CD4-positive, alpha-beta T cell (primary cell): ENCODE data around the gene SORBS1. TPM values are rescaled to one million over a fixed set of nuclear protein-coding genes. Genes with fewer than 3 reads are reported as not detected.

Source experiments
- ATAC-seq: fragments of 200-7000 bp; cut with Tn5 transposase; one replicate; pipeline ENCODE4 v1.10.0; 2022; ENCODE audit warnings: mild to moderate bottlenecking; ENCODE audit not compliant: poor library complexity
- CTCF ChIA-PET: fragments of 350-600 bp; sonication (Branson Sonifier 250); formaldehyde crosslinking; loops from one replicate; lab custom pipeline; 2021; ENCODE audit warnings: antibody characterized with exemption, inconsistent platforms; lab: Charles Lee
- POLR2A ChIA-PET: fragments of 350-600 bp; sonication (Branson Sonifier 250); formaldehyde crosslinking; loops from one replicate; lab custom pipeline; 2021; ENCODE audit warnings: antibody characterized with exemption, inconsistent platforms; lab: Charles Lee
- DNase-seq, 14 experiments: peaks; one replicate each; pipeline ENCODE4 v3.0.0-alpha.2; 2013 to 2020; ENCODE audit warnings: mixed read lengths in 2 of 14
- H3K27ac ChIP-seq, 2 donors: one replicate each; pipeline versions ENCODE4 v1.5.1 to v1.7.0; 2013; ENCODE audit warnings: low read length in 2 of 2, low read depth in 1 of 2, mild to moderate bottlenecking in 1 of 2
- H3K27me3 ChIP-seq, 2 experiments: 1 replicate in 1 of 2; 2 replicates in 1 of 2; pipeline versions ENCODE4 v1.6.1 to v1.7.0; 2013; ENCODE audit warnings: low read length in 2 of 2, control low read depth in 1 of 2, mild to moderate bottlenecking in 1 of 2, moderate library complexity in 1 of 2; ENCODE audit not compliant: insufficient read depth in 2 of 2, control insufficient read depth in 1 of 2
- H3K36me3 ChIP-seq: one replicate; pipeline ENCODE4 v1.6.1; 2013; ENCODE audit warnings: low read length, control low read depth; ENCODE audit not compliant: insufficient read depth
- H3K4me1 ChIP-seq: one replicate; pipeline ENCODE4 v1.6.1; 2013; ENCODE audit warnings: low read length, control low read depth; ENCODE audit not compliant: insufficient read depth
- H3K4me3 ChIP-seq: one replicate; pipeline ENCODE4 v1.5.1; 2013; ENCODE audit warnings: mild to moderate bottlenecking, low read length, moderate library complexity
- H3K9me3 ChIP-seq, 2 experiments: 1 replicate in 1 of 2; 2 replicates in 1 of 2; pipeline versions ENCODE4 v1.6.1 to v1.7.0; 2013; ENCODE audit warnings: low read length in 2 of 2, mild to moderate bottlenecking in 2 of 2, control low read depth in 1 of 2, moderate library complexity in 1 of 2; ENCODE audit not compliant: control insufficient read depth in 1 of 2, insufficient read depth in 1 of 2
- H3K27ac Mint-ChIP-seq: one replicate; pipeline ENCODE4 v1.8.0; 2020; ENCODE audit warnings: mixed read lengths
- H3K27me3 Mint-ChIP-seq: one replicate; pipeline ENCODE4 v1.8.0; 2021; ENCODE audit warnings: mixed read lengths
- H3K36me3 Mint-ChIP-seq: one replicate; pipeline ENCODE4 v1.8.0; 2021; ENCODE audit warnings: low read depth, mixed read lengths
- H3K4me1 Mint-ChIP-seq: one replicate; pipeline ENCODE4 v1.8.0; 2021; ENCODE audit warnings: low read depth, mixed read lengths
- H3K4me3 Mint-ChIP-seq: one replicate; pipeline ENCODE4 v1.8.0; 2020; ENCODE audit warnings: mild to moderate bottlenecking, mixed read lengths
- H3K9me3 Mint-ChIP-seq: one replicate; pipeline ENCODE4 v1.8.0; 2020; ENCODE audit warnings: mixed read lengths
- CTCF ChIP-seq: fragments of 200-600 bp; IDR thresholded peaks from one replicate; pipeline ENCODE4 v1.8.0; 2022; ENCODE audit warnings: antibody characterized with exemption, mild to moderate bottlenecking
- intact Hi-C, 2 experiments: fragments of 100-400 bp; cut with DNase I in 1 of 2; cut with micrococcal nuclease in 1 of 2; formaldehyde crosslinking; loops; one replicate each; pipeline versions ENCODE4 v1.15.1 to v1.9.0; 2023 to 2025; cut with DNase I, micrococcal nuclease
- total RNA-seq, 174 experiments: library from RNA in 2 of 174; stranded (reverse) in 2 of 174; gene quantifications; one replicate each; pipeline ENCODE4 v1.2.3 and lab custom pipeline; 2021 to 2026

SORBS1 gene
- total RNA-seq, 2 experiments from 2014 or later: 1.4 to 1.8 TPM

DNA sequence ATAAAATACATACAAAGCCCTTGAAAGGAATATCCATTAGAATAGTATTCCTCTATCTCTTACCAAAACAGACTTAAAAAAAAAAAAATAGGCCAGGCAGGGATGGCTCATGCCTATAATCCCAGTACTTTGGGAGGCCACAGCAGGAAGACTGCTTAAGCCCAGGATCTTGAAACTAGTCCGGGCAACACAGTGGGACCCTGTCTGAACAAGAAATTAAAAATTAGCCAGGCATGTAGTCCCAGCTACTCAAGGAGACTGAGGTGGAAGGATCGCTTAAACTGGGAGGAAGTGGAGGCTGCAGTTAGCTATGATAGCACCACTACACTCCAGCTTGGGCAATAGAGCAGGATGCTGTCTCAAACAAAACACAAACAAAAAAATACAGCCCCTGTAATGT is 280.0 kb downstream of the SORBS1 start:
- H3K27ac Mint-ChIP-seq: no peak overlapping the region
- ChIA-PET POLR2A (no interaction called here), CTCF (no interaction called here)
- no peak for TF ChIP-seq CTCF
- Histone ChIP-seq H3K9me3 (no peaks in the 10 kb centered on the region), H3K4me3 (no peak overlapping the region), H3K36me3 (no peaks in the 10 kb centered on the region), H3K27ac (no peak overlapping the region), H3K4me1 (no peaks in the 10 kb centered on the region), H3K27me3 (no peaks in the 10 kb centered on the region)
- intact Hi-C loops: no loop called here
- no peaks in the 10 kb centered on the region for H3K4me1 Mint-ChIP-seq
- DNase-seq (no peak), ATAC-seq (no peak)
- H3K4me3 Mint-ChIP-seq: no peak overlapping the region
- H3K9me3 Mint-ChIP-seq: no peaks in the 10 kb centered on the region
- peaks cover 6% of the 10 kb centered on the region for H3K27me3 Mint-ChIP-seq
- H3K36me3 Mint-ChIP-seq: no peaks in the 10 kb centered on the region

DNA sequence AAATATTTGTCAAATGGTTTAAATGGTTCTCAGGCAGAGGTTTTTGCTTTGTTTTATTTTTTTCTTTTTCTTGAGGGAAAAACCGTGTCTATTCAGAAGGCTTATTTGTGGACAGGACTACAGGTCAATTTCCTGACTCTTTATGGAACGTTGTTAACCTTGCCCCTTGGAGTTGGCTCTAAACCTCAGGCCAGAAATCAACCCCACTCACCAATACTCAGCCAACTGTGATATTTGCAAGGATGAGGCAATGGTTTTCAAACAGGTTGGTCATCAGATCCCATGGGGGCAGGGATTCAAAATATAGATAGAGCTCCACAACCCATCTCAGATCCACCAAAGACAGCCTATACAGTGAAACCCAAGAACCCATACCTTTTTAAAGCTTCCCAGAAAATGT is 280.5 kb downstream of the SORBS1 start:
- ATAC-seq (no peak), DNase-seq (no peak)
- intact Hi-C loops: no loop called here
- CTCF ChIA-PET: no interaction called here
- Histone ChIP-seq H3K27me3 (no peaks in the 10 kb centered on the region), H3K4me3 (no peak overlapping the region), H3K9me3 (no peaks in the 10 kb centered on the region), H3K4me1 (no peaks in the 10 kb centered on the region), H3K27ac (no peak overlapping the region), H3K36me3 (no peaks in the 10 kb centered on the region)
- Mint-ChIP-seq H3K36me3 (no peaks in the 10 kb centered on the region), H3K4me3 (no peak overlapping the region), H3K27me3 (peaks cover 6% of the 10 kb centered on the region), H3K4me1 (no peaks in the 10 kb centered on the region), H3K9me3 (no peaks in the 10 kb centered on the region), H3K27ac (no peak overlapping the region)
- TF ChIP-seq CTCF: no peak
- POLR2A ChIA-PET: no interaction called here

DNA sequence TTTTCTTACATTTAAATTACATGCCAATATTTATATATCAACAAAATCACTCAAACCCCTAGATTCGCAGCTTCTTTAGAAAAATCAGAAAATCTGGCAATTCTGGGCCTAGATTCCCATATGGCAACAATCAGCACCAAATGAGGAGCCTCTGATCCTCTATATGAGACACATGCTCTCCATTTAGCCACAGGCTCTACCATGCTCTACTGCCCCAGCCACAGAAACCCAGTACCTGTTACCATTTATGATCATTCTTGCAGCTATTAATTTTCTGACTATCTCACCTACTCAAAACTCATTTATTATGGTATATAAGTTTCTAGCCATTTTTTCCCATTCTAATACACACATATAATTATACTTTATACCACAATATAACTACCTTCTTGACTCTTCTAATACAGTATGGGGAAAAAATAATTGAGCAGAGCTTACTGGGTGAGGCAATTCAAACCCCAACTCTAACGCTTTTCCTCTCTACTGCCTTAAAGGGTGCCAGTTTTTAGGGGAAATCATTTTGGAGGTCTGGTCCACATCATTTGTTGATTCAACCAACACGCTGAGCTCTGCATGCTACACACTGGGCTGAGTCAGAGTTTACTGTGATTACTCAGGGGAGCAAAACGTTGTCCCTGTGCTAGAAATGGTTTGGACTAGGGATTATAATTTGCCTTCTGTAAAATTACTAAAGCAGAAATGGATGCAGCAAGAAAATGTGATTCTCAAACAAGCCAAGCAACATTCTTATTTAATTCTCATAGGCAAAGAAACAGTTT is 281.9 kb downstream of the SORBS1 start:
- CTCF ChIA-PET: no interaction called here
- Histone ChIP-seq H3K27ac (no peak overlapping the region), H3K4me1 (no peaks in the 10 kb centered on the region), H3K4me3 (no peak overlapping the region), H3K27me3 (no peaks in the 10 kb centered on the region), H3K36me3 (no peaks in the 10 kb centered on the region), H3K9me3 (no peaks in the 10 kb centered on the region)
- TF ChIP-seq CTCF: no peak
- no peaks in the 10 kb centered on the region for H3K27me3 Mint-ChIP-seq
- H3K4me3 Mint-ChIP-seq: no peak overlapping the region
- H3K4me1 Mint-ChIP-seq: no peaks in the 10 kb centered on the region
- intact Hi-C loops: no loop called here
- no peak for DNase-seq
- no peak for ATAC-seq
- no peak overlapping the region for H3K27ac Mint-ChIP-seq
- H3K36me3 Mint-ChIP-seq: no peaks in the 10 kb centered on the region
- no peaks in the 10 kb centered on the region for H3K9me3 Mint-ChIP-seq
- POLR2A ChIA-PET: no interaction called here
